ENCODE measurements around the gene PTPRQ.

DNA sequence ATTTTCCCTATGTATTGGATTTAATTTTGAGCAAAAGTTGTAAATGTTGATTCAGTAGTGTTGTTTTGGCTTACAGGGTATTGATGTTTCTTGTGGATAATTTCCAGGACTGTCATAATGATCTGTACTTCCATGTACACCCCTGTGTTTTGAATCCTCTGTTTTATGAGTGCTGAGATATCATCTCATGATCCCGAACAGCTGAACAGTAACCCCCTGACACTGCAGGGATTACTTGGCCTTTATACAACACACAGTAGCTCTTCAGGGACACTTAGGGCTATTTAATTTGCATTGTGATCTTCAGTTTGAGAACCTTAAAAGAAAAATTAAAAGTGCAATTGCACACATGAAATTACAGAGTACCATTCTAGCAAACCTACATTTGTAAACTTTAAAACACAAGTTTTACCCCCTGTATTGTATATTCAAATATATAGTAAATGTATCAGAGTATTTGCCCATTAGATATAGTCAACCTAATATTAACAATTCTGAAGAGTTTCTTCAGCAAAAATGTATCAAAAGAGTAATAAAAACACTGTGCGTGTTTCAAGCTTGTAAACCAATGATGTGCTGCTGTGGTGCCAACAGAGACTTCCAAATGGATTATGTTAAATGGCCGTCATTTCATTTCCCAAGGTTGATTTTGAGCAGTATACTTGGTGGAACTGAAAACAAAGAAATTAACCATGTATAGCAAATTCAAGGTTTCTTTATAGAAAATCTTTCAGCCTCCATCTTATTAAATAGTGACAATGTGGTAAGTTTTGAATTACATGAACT is 235.5 kb downstream of the PTPRQ start:
- TF ChIP-seq, protein P1, sequence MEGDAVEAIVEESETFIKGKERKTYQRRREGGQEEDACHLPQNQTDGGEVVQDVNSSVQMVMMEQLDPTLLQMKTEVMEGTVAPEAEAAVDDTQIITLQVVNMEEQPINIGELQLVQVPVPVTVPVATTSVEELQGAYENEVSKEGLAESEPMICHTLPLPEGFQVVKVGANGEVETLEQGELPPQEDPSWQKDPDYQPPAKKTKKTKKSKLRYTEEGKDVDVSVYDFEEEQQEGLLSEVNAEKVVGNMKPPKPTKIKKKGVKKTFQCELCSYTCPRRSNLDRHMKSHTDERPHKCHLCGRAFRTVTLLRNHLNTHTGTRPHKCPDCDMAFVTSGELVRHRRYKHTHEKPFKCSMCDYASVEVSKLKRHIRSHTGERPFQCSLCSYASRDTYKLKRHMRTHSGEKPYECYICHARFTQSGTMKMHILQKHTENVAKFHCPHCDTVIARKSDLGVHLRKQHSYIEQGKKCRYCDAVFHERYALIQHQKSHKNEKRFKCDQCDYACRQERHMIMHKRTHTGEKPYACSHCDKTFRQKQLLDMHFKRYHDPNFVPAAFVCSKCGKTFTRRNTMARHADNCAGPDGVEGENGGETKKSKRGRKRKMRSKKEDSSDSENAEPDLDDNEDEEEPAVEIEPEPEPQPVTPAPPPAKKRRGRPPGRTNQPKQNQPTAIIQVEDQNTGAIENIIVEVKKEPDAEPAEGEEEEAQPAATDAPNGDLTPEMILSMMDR (IDR thresholded peaks at IDR 0.05): no peak
- no peak for TF ChIP-seq POLR2AphosphoS5 (IDR thresholded peaks at IDR 0.05; ENCODE audit: low read depth, low read length)
- TF ChIP-seq, protein P2, sequence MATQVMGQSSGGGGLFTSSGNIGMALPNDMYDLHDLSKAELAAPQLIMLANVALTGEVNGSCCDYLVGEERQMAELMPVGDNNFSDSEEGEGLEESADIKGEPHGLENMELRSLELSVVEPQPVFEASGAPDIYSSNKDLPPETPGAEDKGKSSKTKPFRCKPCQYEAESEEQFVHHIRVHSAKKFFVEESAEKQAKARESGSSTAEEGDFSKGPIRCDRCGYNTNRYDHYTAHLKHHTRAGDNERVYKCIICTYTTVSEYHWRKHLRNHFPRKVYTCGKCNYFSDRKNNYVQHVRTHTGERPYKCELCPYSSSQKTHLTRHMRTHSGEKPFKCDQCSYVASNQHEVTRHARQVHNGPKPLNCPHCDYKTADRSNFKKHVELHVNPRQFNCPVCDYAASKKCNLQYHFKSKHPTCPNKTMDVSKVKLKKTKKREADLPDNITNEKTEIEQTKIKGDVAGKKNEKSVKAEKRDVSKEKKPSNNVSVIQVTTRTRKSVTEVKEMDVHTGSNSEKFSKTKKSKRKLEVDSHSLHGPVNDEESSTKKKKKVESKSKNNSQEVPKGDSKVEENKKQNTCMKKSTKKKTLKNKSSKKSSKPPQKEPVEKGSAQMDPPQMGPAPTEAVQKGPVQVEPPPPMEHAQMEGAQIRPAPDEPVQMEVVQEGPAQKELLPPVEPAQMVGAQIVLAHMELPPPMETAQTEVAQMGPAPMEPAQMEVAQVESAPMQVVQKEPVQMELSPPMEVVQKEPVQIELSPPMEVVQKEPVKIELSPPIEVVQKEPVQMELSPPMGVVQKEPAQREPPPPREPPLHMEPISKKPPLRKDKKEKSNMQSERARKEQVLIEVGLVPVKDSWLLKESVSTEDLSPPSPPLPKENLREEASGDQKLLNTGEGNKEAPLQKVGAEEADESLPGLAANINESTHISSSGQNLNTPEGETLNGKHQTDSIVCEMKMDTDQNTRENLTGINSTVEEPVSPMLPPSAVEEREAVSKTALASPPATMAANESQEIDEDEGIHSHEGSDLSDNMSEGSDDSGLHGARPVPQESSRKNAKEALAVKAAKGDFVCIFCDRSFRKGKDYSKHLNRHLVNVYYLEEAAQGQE (IDR thresholded peaks at IDR 0.05; ENCODE audit: insufficient read depth in 1 of 2, low read depth in 2 of 2, low read length in 1 of 2): no peak
- no peak for TF ChIP-seq SIN3A (IDR thresholded peaks at IDR 0.05; ENCODE audit: borderline replicate concordance, insufficient read depth, low read depth, low read length)
- no peak for TF ChIP-seq TCF7L2 (IDR thresholded peaks at IDR 0.05; ENCODE audit: low read depth, low read length)

Data from Panc1 (cell line).